Stimulated activated CD4-positive, alpha-beta T cell treated with anti-CD3 and anti-CD28 coated beads, Interleukin-4, amount 100 ng/mL, for 4 hours (primary cell): ENCODE measurements around the gene SPZ1.
"Not testable (repeated sequence)": the region's sequence is repeated elsewhere in the genome, so short reads cannot be mapped to it uniquely, and the experiment has no call there.

Experiments
- DNase-seq, 2 experiments: peaks; one replicate each; pipeline ENCODE4 v3.0.0-alpha.2; 2020

SPZ1 gene

GRCh38 chr5:80319702-80320101, at the start of gene SPZ1:
Gene SPZ1, plus strand, starts transcription at chr5:80320002. Its CDS starts 214 bp downstream, at chr5:80320216.
- no peak for DNase-seq

- DNase-seq: not testable (repeated sequence)
Observed at GRCh38 chr5:80270543-80270942, 49.3 kb upstream of the SPZ1 start.

GRCh38 chr5:80275347-80275746, 44.5 kb upstream of the SPZ1 start:
- DNase-seq: no peak

- DNase-seq: no peak
Observed at GRCh38 chr5:80276186-80276585, 43.6 kb upstream of the SPZ1 start.

GRCh38 chr5:80277191-80277590, 42.6 kb upstream of the SPZ1 start:
- no peak for DNase-seq

DNA sequence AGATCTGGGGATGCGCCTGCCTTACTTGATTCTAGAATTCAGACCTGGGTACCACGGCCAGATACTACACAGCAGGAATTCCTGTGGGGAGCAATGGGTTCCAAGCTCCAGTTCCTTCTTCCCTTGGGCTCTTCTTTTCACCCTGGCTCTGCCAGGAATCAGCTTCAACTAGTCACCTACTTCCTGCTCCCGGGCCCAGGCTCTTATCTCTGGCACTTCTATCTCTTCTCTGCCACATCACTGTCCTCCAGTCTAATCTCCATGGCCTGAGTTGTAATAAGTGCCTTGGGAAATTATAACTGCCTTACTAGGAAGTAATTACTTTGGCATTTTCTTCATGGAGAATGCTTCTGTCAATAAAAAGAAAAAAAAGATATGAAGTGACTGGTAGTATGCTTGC, 37.7 kb upstream of the SPZ1 start:
- DNase-seq: no peak

DNA sequence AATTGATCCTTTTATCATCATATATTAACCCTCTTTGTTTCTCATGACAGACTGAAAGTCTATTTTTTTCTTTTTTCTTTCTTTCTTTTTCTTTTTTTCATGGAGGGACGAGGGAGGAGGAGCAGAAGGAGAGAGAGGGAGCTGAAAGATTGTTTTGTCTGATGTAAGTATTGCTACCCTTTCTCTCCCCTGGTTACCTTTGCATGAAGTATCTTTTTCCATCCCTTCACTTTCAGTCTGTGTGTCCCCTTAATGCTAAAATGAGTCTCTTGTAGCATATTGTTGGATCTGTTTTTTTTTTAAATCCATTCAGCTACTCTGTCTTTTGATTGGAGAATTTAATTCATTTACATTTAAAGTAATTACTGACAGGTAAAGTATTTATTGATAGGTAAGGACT, 36.4 kb upstream of the SPZ1 start:
- no peak for DNase-seq

DNA sequence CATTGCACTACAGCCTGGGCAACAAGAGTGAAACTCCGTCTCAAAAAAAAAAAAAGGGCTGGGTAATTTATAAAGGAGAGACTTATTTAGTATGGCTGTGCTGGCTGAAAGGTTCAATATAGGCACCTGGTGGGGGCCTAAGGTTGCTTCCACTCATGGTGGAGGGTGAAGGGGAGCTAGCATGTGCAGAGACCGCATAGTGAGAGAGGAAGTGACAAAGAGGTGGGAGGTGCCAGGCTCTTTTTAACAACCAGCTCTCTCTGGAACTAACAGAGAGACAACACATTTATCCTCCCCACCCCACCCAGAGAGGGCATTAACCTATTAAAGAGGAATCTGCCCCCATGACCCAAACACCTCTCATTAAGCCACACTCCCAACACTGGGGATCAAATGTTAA, 35.1 kb upstream of the SPZ1 start:
- DNase-seq: peak in 1 of 2 experiments; percentile 40

DNA sequence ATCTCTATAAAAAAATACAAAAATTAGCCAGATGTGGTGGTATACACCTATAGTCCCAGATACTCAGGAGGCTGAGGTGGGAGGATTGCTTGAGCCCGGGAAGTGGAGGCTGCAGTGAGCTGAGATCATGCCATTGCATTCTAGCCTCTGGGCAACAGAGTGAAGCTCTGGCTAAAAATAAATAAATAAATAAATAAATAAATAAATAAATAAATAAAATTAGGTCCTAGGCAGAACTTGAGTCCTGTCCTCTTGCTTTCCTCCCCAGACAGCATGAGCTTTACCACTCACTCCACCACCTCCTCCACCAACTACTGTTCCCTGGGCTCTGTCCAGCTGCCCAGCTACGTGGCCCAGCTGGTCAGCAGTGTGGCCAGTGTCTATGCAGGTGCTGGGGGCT, 31.6 kb upstream of the SPZ1 start:
- DNase-seq: no peak

DNA sequence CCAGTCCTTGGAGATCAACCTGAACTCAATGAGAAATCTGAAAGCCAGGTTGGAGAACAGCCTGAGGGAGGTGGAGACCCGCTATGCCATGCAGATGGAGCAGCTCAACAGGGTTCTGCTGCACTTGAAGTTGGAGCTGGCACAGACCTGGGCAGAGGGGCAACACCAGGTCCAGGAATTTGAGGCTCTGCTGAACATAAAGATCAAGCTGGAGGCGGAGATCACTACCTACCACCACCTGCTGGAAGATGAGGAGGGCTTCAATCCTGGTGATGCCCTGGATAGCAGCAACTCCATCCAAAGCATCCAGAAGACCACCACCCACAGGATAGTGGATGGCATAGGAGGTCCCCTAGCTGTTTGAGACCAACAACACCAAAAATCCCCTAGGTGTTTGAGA, 30.5 kb upstream of the SPZ1 start:
- DNase-seq: no peak

DNA sequence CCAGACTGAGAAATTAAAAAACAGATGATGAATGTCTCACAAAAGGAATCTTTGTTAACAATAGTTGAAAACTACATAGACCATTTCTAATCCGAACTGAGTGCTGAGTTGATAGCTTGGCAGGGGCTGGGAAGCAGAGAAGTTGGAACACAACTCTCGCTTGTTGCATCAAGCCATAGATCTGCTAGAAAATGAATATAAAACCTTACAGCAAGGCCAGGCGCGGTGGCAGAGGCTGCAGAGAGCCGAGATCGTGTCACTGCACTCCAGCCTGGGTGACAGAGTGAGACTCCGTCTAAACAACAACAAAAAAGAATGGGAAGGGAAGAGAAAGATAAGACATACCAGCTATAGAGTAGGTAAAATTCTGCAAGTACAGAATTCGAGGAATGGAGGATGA, 28.0 kb upstream of the SPZ1 start:
- no peak for DNase-seq

- DNase-seq: no peak
Observed at GRCh38 chr5:80296121-80296520, 23.7 kb upstream of the SPZ1 start.

DNA sequence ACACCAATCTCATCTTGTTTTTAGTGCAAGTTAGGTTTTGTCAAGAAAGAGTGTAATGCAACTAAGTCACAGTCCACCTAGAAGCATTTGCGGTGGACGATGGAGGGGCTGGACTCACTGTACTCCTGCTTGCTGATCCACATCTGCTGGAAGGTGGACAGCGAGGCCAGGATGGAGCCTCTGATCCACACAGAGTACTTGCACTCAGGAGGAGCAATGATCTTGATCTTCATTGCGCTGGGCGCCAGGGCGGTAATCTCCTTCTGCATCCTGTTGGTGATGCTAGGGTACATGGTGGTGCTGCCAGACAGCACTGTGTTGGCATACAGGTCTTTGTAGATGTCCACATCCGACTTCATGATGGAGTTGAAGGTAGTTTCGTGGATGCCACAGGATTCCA, 20.2 kb upstream of the SPZ1 start:
- no peak for DNase-seq

GRCh38 chr5:80300125-80300524, 19.7 kb upstream of the SPZ1 start:
- no peak for DNase-seq

- not testable (repeated sequence) for DNase-seq
Observed at GRCh38 chr5:80300796-80301195, 19.0 kb upstream of the SPZ1 start.

- DNase-seq: not testable (repeated sequence)
Observed at GRCh38 chr5:80301342-80301741, 18.5 kb upstream of the SPZ1 start.

DNA sequence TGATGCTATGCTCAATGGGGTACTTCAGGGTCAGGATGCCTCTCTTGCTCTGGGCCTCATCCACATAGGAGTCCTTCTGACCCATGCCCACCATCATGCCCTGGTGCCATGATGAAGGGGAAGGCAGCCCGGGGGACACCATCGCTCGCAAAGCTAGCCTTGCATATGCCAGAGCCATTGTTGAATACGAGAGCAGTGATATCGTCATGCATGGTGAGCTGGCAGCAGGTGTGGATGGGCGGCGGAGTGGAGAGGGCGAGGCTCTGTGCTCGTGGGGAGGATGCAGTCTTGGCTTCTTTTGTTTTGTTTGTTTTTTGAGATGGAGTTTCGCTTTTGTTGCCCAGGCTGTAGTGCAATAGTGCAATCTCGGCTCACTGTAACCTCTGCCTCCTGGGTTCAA, 17.2 kb upstream of the SPZ1 start:
- no peak for DNase-seq

DNA sequence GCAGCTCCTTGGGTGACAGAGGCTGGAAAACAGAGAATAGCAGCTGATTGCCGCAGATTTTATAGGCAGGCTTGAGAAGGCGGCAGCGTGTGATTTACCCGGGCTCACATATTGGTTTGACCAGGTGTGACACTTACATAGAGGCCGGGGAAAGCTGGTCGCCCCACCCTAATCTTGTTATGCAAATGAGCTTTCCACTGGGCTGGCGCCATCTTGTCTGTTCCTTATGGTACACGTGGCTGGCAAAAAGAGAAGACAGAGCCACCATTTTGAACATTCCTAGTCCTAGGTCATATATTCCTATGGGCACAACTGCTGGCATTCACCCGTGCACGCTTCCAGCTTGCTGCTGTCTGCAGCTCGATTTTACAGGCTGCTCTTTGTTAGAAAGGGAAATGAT, 11.3 kb upstream of the SPZ1 start:
- DNase-seq: no peak

DNA sequence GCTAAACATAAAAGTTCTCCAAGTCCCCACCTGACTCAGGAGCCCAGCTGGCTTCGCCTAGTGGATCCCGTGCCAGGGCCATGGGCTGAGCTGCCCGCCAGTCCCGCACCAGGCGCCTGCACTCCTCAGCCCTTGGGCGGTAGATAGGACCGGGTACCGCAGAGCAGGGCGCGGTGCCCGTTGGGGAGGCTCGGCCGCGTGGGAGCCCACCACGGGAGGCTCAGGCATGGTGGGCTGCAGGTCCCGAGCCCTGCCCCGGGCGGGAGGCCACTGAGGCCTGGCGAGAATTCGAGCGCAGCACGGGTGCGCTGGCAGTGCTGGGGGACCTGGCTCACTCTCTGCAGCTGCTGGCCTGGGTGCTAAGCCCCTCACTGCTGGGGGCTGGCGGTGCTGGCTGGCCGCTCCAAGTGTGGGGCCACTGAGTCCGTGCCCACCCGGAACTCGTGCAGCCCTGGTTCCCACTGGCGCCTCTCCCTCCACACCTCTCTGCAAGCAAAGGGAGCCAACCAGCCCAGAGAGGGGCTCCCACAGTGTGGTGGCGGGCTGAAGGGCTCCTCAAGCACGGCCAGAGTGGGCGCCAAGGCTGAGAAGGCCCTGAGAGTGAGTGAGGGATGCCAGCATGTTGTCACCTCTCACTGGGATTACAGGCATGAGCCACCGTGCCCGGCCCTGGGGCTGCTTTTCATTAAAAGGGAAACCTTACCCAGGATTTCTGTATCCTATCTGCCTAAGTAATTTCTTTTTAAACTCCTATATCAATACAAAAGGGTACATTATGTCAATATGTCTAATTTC, 9.7 kb upstream of the SPZ1 start:
- DNase-seq: no peak

DNA sequence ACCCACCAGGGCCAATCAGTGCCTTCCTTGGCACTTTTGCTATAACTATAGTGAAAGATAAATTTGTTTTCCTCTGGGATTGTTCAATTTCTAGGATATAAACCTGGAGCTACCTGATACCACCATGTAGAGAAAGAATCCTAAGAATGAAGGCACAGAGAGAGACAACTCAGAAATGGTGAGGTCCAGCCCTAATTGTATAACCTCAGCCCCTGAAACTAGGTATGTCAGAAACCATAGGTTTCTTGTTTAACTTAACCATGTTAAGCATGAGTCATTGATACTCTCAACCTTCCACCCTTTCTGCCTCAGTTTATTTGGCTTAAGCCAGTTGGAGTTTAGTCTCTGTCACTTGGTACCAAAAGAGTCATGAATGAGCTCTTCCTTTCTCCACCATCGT, 4.6 kb upstream of the SPZ1 start:
- no peak for DNase-seq

DNA sequence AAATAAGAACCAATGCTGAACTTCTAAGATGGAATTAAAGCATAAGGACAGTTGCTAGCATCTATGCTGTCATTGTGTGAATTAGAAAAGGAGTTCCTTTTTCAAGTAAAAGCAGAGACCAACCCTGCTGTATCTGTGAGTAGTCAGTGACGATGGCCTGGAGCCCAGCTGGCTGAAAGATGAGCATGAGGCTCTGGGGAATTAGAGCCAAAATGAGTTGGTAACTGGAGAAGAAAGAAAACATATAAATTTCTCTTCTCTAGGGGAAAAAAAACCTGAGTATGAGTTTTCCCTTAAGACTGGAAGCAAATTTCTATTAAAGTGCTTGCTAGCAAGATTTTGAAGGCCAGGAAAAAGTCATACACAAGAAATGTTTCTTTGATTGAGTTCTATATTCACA, 1.6 kb upstream of the SPZ1 start:
- no peak for DNase-seq

DNA sequence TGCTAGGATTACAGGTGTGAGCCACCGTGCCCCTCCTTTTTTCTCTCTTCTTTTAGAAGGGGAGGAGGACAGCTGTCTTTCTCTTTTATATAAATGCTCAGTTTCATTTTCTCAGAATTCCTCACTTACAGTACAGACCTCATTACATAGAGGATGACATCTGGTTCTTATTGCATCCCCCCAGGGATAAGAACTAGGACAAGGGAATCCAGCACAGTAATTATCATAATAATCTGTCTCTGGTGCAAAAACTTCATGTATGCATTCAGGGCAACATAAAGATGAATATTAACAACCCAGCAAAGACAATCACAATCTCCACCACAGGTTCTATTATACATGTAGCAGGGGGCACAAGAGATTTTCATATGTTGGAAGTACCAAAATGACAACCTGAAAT, 5.1 kb downstream of the SPZ1 start:
- DNase-seq: no peak

DNA sequence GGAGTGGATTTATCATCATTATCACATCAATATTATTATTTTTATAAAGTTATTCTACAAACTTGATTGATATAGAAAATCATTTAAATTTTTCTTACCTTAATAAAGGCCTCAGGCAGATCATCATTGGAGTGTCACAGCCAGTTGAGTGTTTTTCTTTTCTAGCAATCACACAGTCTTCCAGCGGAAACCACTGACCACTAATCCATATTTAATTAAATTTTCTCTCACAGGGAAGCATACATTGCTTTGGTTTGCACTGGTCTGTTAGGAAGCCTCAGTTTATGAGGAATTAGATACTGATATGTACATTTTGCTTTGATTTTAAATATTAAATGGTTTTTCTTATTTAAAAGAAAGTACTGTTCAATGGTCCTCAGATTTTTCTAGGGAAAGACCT, 6.7 kb downstream of the SPZ1 start:
- DNase-seq: no peak

- no peak for DNase-seq
Observed at GRCh38 chr5:80337379-80337778, 17.6 kb downstream of the SPZ1 start.

GRCh38 chr5:80339116-80339515, 19.3 kb downstream of the SPZ1 start:
- no peak for DNase-seq
